Fibroblast of lung (primary cell): Measurements from ENCODE around the gene SIRPG. TPM values are rescaled to one million over a fixed set of nuclear protein-coding genes. Genes with fewer than 3 reads are reported as not detected.

Experiments
- DNase-seq, 2 donors: peaks; one replicate each; pipeline versions ENCODE4 v3.0.0 to v3.0.0-alpha.2; 2010; ENCODE audit warnings: low read depth in 2 of 2
- H2AFZ ChIP-seq: 2 replicates; pipeline ENCODE4 v1.5.1; 2012; ENCODE audit warnings: low read length, control low read depth, inconsistent platforms
- H3K27ac ChIP-seq: 2 replicates; pipeline ENCODE4 v1.5.1; 2011; ENCODE audit warnings: low read length, control low read depth; ENCODE audit not compliant: insufficient read depth
- H3K27me3 ChIP-seq: 2 replicates; pipeline ENCODE4 v1.5.1; 2011; ENCODE audit warnings: mild to moderate bottlenecking, low read length; ENCODE audit not compliant: control insufficient read depth, insufficient read depth
- H3K36me3 ChIP-seq: 2 replicates; pipeline ENCODE4 v1.5.1; 2011; ENCODE audit warnings: low read length; ENCODE audit not compliant: control insufficient read depth, insufficient read depth
- H3K4me1 ChIP-seq: 2 replicates; pipeline ENCODE4 v1.5.1; 2011; ENCODE audit warnings: low read length; ENCODE audit not compliant: control insufficient read depth, insufficient read depth; ENCODE audit errors: extremely low read depth
- H3K4me2 ChIP-seq: 2 replicates; pipeline ENCODE4 v1.5.1; 2011; ENCODE audit warnings: low read length, control low read depth; ENCODE audit not compliant: insufficient read depth; ENCODE audit errors: extremely low read depth
- H3K4me3 ChIP-seq, 4 experiments: fragments of 200-600 bp in 1 of 4; sonication (generic) in 1 of 4; replicated peaks in 1 of 4; 2 replicates each; pipeline ENCODE4 v1.5.1; 2011 to 2016; ENCODE audit warnings: low read length in 4 of 4, low read depth in 3 of 4, mild to moderate bottlenecking in 3 of 4, control low read depth in 2 of 4, inconsistent platforms in 1 of 4, mixed read lengths in 1 of 4; ENCODE audit not compliant: insufficient read depth in 1 of 4; ENCODE audit errors: control extremely low read depth in 1 of 4
- H3K79me2 ChIP-seq: 2 replicates; pipeline ENCODE4 v1.5.1; 2012; ENCODE audit warnings: mild to moderate bottlenecking, low read length, inconsistent platforms; ENCODE audit not compliant: control insufficient read depth, insufficient read depth
- H3K9ac ChIP-seq: 2 replicates; pipeline ENCODE4 v1.5.1; 2011; ENCODE audit warnings: mild to moderate bottlenecking, low read length, control low read depth; ENCODE audit not compliant: insufficient read depth
- H3K9me3 ChIP-seq: 2 replicates; pipeline ENCODE4 v1.5.1; 2012; ENCODE audit warnings: low read depth, low read length; ENCODE audit not compliant: control insufficient read depth, insufficient read depth
- H4K20me1 ChIP-seq: 2 replicates; pipeline ENCODE4 v1.5.1; 2011; ENCODE audit warnings: low read length; ENCODE audit not compliant: control insufficient read depth, insufficient read depth; ENCODE audit errors: extremely low read depth
- CTCF ChIP-seq, 2 donors: IDR thresholded peaks in 1 of 2; conservative IDR thresholded peaks in 1 of 2; 1 replicate in 1 of 2; 2 replicates in 1 of 2; pipeline ENCODE4 v1.5.1; 2011 to 2012; ENCODE audit warnings: low read length in 2 of 2, control low read depth in 1 of 2, inconsistent platforms in 1 of 2, low read depth in 1 of 2, mild to moderate bottlenecking in 1 of 2
- EZH2 ChIP-seq: IDR thresholded peaks from 2 replicates; pipeline ENCODE4 v1.5.1; 2012; ENCODE audit warnings: low read length, control low read depth, mild to moderate bottlenecking; ENCODE audit errors: missing control alignments
- polyA plus RNA-seq, 2 donors: library from polyadenylated mRNA; depleted of rRNA in 1 of 2; stranded (reverse) in 1 of 2; unstranded in 1 of 2; fragments of >200 nt; gene quantifications; 2 replicates each; pipeline ENCODE4 v1.2.1, GENCODE V29; 2011 to 2012; ENCODE audit warnings: missing spikeins in 1 of 2
- total RNA-seq: library from RNA; depleted of rRNA; stranded (reverse); fragments of >200 nt; gene quantifications from 2 replicates; pipeline ENCODE4 v1.2.1, GENCODE V29; 2014

SIRPG gene
- total and polyA plus RNA-seq, 2 donors (not counting 1 experiment from before 2014, with no cell fraction given): not detected

- H2AFZ ChIP-seq: no peak overlapping the region
- no peak overlapping the region for H3K4me2 ChIP-seq
- H3K36me3 ChIP-seq: no peaks in the 10 kb centered on the region
- H4K20me1 ChIP-seq: no peaks in the 10 kb centered on the region
- TF ChIP-seq CTCF (conservative IDR thresholded peaks at IDR 0.05 in 1 of 2, IDR thresholded peaks at IDR 0.05 in 1 of 2; ENCODE audit: low read depth in 1 of 2, low read length in 2 of 2) (no peak), EZH2 (no peak)
- H3K4me3 ChIP-seq: no peak overlapping the region
- H3K9me3 ChIP-seq: no peaks in the 10 kb centered on the region
- no peaks in the 10 kb centered on the region for H3K4me1 ChIP-seq
- H3K27me3 ChIP-seq: peaks cover 3% of the 10 kb centered on the region
- H3K27ac ChIP-seq: no peak overlapping the region
- no peak overlapping the region for H3K9ac ChIP-seq
- no peaks in the 10 kb centered on the region for H3K79me2 ChIP-seq
- no peak for DNase-seq
Observed at GRCh38 chr20:1630186-1630585, 27.4 kb downstream of the SIRPG start.

- Histone ChIP-seq H3K27me3 (peaks cover 3% of the 10 kb centered on the region), H3K4me1 (no peaks in the 10 kb centered on the region), H3K4me3 (no peak overlapping the region), H3K79me2 (no peaks in the 10 kb centered on the region), H2AFZ (no peak overlapping the region), H3K9me3 (no peaks in the 10 kb centered on the region), H3K4me2 (no peak overlapping the region), H3K9ac (no peak overlapping the region), H4K20me1 (no peaks in the 10 kb centered on the region), H3K36me3 (no peaks in the 10 kb centered on the region), H3K27ac (no peak overlapping the region)
- TF ChIP-seq EZH2: no peak
- no peak for TF ChIP-seq CTCF (conservative IDR thresholded peaks at IDR 0.05 in 1 of 2, IDR thresholded peaks at IDR 0.05 in 1 of 2; ENCODE audit: low read depth in 1 of 2, low read length in 2 of 2)
- DNase-seq: no peak
Observed at GRCh38 chr20:1629321-1629720, 28.3 kb downstream of the SIRPG start.

GRCh38 chr20:1628621-1629020 is 29.0 kb downstream of the SIRPG start:
- Histone ChIP-seq H3K4me3 (no peak overlapping the region), H3K9me3 (no peaks in the 10 kb centered on the region), H2AFZ (no peak overlapping the region), H4K20me1 (no peaks in the 10 kb centered on the region), H3K9ac (no peak overlapping the region), H3K36me3 (no peaks in the 10 kb centered on the region), H3K27me3 (peaks cover 3% of the 10 kb centered on the region), H3K4me2 (no peak overlapping the region), H3K27ac (no peak overlapping the region), H3K4me1 (no peaks in the 10 kb centered on the region), H3K79me2 (no peaks in the 10 kb centered on the region)
- DNase-seq: no peak
- TF ChIP-seq EZH2: no peak
- TF ChIP-seq CTCF (conservative IDR thresholded peaks at IDR 0.05 in 1 of 2, IDR thresholded peaks at IDR 0.05 in 1 of 2; ENCODE audit: low read depth in 1 of 2, low read length in 2 of 2): no peak
